ENCODE measurements around the gene EGR1. TPM values are rescaled to one million over a fixed set of nuclear protein-coding genes. Genes with fewer than 3 reads are reported as not detected.

Gene EGR1
- total RNA-seq, 2 experiments from 2014 or later, result 0.13 to 1.1 TPM

GRCh38 chr5:138444078-138444773 is 21.1 kb upstream of the EGR1 start:
- Histone ChIP-seq H3K36me3 (ENCODE audit: insufficient read depth, low read length) (no peaks in the 10 kb centered on the region), H3K27ac (ENCODE audit: low read depth, low read length, poor library complexity, severe bottlenecking) (no peak overlapping the region), H2AFZ (ENCODE audit: low read length) (no peak overlapping the region), H3K9me2 (ENCODE audit: insufficient read depth, low read length) (no peaks in the 10 kb centered on the region), H3K4me1 (ENCODE audit: insufficient read depth, low read length, poor library complexity, severe bottlenecking) (no peaks in the 10 kb centered on the region), H4K20me1 (ENCODE audit: insufficient read depth, low read length) (no peaks in the 10 kb centered on the region), H3K4me2 (ENCODE audit: low read length) (no peak overlapping the region), H3K4me3 (ENCODE audit: low read depth, low read length, poor library complexity, severe bottlenecking) (no peak overlapping the region), H3K79me2 (ENCODE audit: insufficient read depth, low read depth, low read length) (no peaks in the 10 kb centered on the region), H3K9me3 (ENCODE audit: low read length) (no peaks in the 10 kb centered on the region)
- intact Hi-C loops (cut with micrococcal nuclease; ENCODE audit: unreplicated experiment), result no loop called here
- ChIA-PET POLR2A (no interaction called here), CTCF (ENCODE audit: unreplicated experiment) (no interaction called here)
- BruUV-seq (replicated peaks), result no TSS peak
- TF ChIP-seq CTCF (conservative IDR thresholded peaks at IDR 0.05; ENCODE audit: low read length) (no peak), EZH2phosphoT487 (IDR thresholded peaks at IDR 0.05; ENCODE audit: borderline replicate concordance, low read depth, low read length) (no peak)
- DNase-seq (ENCODE audit: low spot score), result no peak

- H3K4me2 ChIP-seq (ENCODE audit: low read length), result no peak overlapping the region
Observed at GRCh38 chr5:138444774-138445546, 20.3 kb upstream of the EGR1 start.

More at GRCh38 chr5:138444774-138445546, 20.3 kb upstream of the EGR1 start:
- H3K4me3 ChIP-seq (ENCODE audit: low read depth, low read length, poor library complexity, severe bottlenecking), result no peak overlapping the region
- no peaks in the 10 kb centered on the region for H3K4me1 ChIP-seq (ENCODE audit: insufficient read depth, low read length, poor library complexity, severe bottlenecking)
- H2AFZ ChIP-seq (ENCODE audit: low read length), result no peak overlapping the region
- no peaks in the 10 kb centered on the region for H3K79me2 ChIP-seq (ENCODE audit: insufficient read depth, low read depth, low read length)
- DNase-seq (ENCODE audit: low spot score), result no peak
- no peaks in the 10 kb centered on the region for H4K20me1 ChIP-seq (ENCODE audit: insufficient read depth, low read length)
- no peaks in the 10 kb centered on the region for H3K9me3 ChIP-seq (ENCODE audit: low read length)
- ChIA-PET CTCF (ENCODE audit: unreplicated experiment) (no interaction called here), POLR2A (interaction anchor here (0.6 kb wide), 1 partner anchor 257 kb away, joined by 3 read pairs; no protein-coding TSS in a partner anchor)
- no TSS peak for BruUV-seq (replicated peaks)
- H3K27ac ChIP-seq (ENCODE audit: low read depth, low read length, poor library complexity, severe bottlenecking), result no peak overlapping the region
- TF ChIP-seq CTCF (conservative IDR thresholded peaks at IDR 0.05; ENCODE audit: low read length), result no peak
- intact Hi-C loops (cut with micrococcal nuclease; ENCODE audit: unreplicated experiment), result no loop called here
- no peaks in the 10 kb centered on the region for H3K36me3 ChIP-seq (ENCODE audit: insufficient read depth, low read length)
- H3K9me2 ChIP-seq (ENCODE audit: insufficient read depth, low read length), result no peaks in the 10 kb centered on the region

All from OCI-LY7 (cell line).